Epithelial cell of esophagus (primary cell): Measurements from ENCODE around the gene TNS3.

Experiments used
- DNase-seq: peaks from one replicate; pipeline ENCODE4 v3.0.0; 2010; ENCODE audit warnings: low read depth
- H3K4me3 ChIP-seq: 2 replicates; pipeline ENCODE4 v1.5.1; 2011; ENCODE audit warnings: mild to moderate bottlenecking, low read length, control low read depth
- CTCF ChIP-seq: IDR thresholded peaks from 2 replicates; pipeline ENCODE4 v1.5.1; 2011; ENCODE audit warnings: low read depth, mild to moderate bottlenecking, low read length, control low read depth, inconsistent platforms; ENCODE audit not compliant: insufficient read depth; ENCODE audit errors: missing control alignments

TNS3 gene

GRCh38 chr7:47581804-47582763 lies at the start of gene TNS3:
Gene TNS3 (minus strand): TSS chr7:47582111. CDS start chr7:47439636, 142,475 bp downstream.
- no peak for DNase-seq
- H3K4me3 ChIP-seq: peak within 1 kb of the TSS; percentile 59
- TF ChIP-seq CTCF: no peak

- no peak overlapping the region for H3K4me3 ChIP-seq
- no peak for TF ChIP-seq CTCF
- no peak for DNase-seq
Observed at GRCh38 chr7:47631711-47632110, 49.8 kb upstream of the TNS3 start.

- TF ChIP-seq CTCF: no peak
- DNase-seq: no peak
- H3K4me3 ChIP-seq: no peak overlapping the region
Observed at GRCh38 chr7:47627580-47628283, 45.8 kb upstream of the TNS3 start.

GRCh38 chr7:47625861-47626715 lies 44.2 kb upstream of the TNS3 start:
- TF ChIP-seq CTCF: no peak
- no peak for DNase-seq
- no peak overlapping the region for H3K4me3 ChIP-seq

- no peak for TF ChIP-seq CTCF
- no peak overlapping the region for H3K4me3 ChIP-seq
- DNase-seq: no peak
Observed at GRCh38 chr7:47624689-47625088, 42.8 kb upstream of the TNS3 start.

GRCh38 chr7:47622946-47623640 lies 41.2 kb upstream of the TNS3 start:
- TF ChIP-seq CTCF: no peak
- peak; percentile 37 for DNase-seq
- H3K4me3 ChIP-seq: no peak overlapping the region
